Measurements from ENCODE around the gene MEF2C.

The MEF2C gene

DNA sequence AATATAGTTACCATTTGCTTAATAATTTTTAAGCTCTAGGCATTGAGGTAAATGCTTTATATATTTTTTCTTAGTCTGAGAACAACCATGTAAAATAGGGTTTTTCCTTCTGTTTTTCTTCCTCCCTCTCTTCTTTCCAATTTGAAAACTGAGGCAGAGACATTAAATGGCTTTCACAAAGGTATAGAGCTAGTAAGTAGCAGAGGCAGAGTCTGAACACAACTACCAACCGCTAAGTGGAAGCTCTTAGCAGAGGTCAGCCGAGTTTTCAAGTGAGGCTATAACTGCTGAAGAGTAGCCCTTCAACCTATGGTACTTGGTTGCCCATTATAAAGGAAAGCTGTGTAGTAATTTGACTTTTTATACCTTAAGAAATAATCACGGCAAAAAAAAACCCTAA is 187.1 kb downstream of the MEF2C start:
- H3K27me3 Mint-ChIP-seq (ENCODE audit: low read depth): peaks cover 98% of the 10 kb centered on the region
- no peak overlapping the region for H3K4me3 Mint-ChIP-seq
- peaks cover 3% of the 10 kb centered on the region for H3K9me3 Mint-ChIP-seq
- H3K36me3 Mint-ChIP-seq (ENCODE audit: low read depth): no peaks in the 10 kb centered on the region
- TF ChIP-seq, protein P1, sequence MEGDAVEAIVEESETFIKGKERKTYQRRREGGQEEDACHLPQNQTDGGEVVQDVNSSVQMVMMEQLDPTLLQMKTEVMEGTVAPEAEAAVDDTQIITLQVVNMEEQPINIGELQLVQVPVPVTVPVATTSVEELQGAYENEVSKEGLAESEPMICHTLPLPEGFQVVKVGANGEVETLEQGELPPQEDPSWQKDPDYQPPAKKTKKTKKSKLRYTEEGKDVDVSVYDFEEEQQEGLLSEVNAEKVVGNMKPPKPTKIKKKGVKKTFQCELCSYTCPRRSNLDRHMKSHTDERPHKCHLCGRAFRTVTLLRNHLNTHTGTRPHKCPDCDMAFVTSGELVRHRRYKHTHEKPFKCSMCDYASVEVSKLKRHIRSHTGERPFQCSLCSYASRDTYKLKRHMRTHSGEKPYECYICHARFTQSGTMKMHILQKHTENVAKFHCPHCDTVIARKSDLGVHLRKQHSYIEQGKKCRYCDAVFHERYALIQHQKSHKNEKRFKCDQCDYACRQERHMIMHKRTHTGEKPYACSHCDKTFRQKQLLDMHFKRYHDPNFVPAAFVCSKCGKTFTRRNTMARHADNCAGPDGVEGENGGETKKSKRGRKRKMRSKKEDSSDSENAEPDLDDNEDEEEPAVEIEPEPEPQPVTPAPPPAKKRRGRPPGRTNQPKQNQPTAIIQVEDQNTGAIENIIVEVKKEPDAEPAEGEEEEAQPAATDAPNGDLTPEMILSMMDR (IDR thresholded peaks at IDR 0.05; ENCODE audit: unreplicated experiment in 3 of 3): no peak
- peaks cover 15% of the 10 kb centered on the region for H3K4me1 Mint-ChIP-seq
- no peak overlapping the region for H3K27ac Mint-ChIP-seq

DNA sequence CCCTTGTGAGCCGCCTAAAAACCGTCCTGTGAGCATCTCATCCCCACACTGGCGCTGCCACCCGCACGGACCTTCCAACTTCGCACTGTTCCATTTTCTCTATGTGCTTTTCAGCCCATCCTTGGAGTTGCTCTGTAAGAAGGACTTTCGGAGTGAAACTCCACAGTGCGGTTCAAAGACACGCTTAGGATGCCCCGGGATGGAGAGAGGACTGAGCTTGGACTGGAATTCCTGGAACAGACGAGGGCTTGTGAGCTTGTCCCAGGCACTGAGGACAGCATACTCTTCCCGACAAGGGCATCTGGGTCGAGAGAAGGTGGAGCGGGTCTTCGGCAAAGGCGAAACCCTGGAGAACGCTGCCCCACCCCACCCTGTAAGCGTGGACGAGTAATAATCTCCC is 187.8 kb downstream of the MEF2C start:
- TF ChIP-seq, protein P1 (IDR thresholded peaks at IDR 0.05; ENCODE audit: unreplicated experiment in 3 of 3): no peak
- Mint-ChIP-seq H3K27me3 (ENCODE audit: low read depth) (peaks cover 100% of the 10 kb centered on the region), H3K27ac (no peak overlapping the region), H3K4me3 (no peak overlapping the region), H3K4me1 (peaks cover 21% of the 10 kb centered on the region), H3K9me3 (peaks cover 3% of the 10 kb centered on the region), H3K36me3 (ENCODE audit: low read depth) (no peaks in the 10 kb centered on the region)

- Mint-ChIP-seq H3K4me1 (peaks cover 25% of the 10 kb centered on the region), H3K36me3 (ENCODE audit: low read depth) (no peaks in the 10 kb centered on the region), H3K4me3 (peak overlapping the region in 1 of 3 experiments; percentile 9), H3K27me3 (ENCODE audit: low read depth) (peaks cover 100% of the 10 kb centered on the region), H3K9me3 (peaks cover 3% of the 10 kb centered on the region), H3K27ac (no peak overlapping the region)
- TF ChIP-seq, protein P1 (IDR thresholded peaks at IDR 0.05; ENCODE audit: unreplicated experiment in 3 of 3): no peak
These were observed 188.8 kb downstream of the MEF2C start for GRCh38 chr5:88694023-88694679.

- H3K27ac Mint-ChIP-seq: no peak overlapping the region
These were observed 189.7 kb downstream of the MEF2C start for GRCh38 chr5:88693071-88693932.

DNA sequence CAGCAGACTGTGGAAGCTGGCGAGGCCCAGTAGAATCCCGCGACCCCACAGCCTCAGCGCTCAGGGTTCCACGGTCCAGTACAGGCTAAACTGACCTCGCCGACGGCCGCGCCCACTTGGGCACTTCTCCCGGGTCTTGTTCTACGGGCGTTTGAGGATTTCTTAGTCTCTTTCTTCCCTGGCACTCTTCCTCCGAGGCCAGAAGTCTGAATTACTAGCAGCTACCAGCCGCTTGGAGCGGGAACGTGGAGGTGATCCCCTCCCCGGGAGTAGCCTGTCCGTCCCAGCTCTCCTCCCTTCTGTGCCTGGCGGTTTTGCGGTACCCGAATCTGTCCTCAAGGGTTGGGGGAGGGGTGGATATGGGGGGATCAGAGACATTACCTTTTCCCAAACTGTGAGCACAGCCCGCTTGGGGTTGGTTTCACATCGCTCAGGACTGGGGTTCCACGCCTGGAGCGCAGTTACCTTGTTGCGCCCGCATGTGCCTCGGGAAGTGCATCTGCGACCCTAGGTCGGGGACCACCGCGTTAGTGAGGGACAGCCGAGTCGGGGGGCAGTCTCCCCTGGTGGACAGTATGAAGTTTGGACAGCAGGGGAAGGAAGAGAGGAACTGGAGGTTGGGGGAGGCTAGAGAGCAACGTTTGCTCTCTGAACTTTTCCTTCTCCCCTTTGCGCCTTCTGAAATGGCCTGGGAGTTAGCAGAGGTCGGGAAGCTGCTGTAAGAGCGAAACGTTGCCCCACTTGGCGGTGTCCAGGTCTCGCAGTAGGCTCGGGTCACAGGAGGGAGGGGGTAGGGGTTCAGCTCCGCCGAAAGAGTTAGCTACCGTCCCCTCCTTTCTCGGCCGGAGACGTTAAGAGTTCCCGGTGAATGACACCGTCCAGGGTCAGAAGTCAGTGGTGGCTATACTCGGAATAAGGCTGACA is 190.8 kb downstream of the MEF2C start:
- Mint-ChIP-seq H3K27ac (no peak overlapping the region), H3K4me3 (peak overlapping the region in 2 of 3 experiments; percentile 7 to 11), H3K27me3 (ENCODE audit: low read depth) (peaks cover 100% of the 10 kb centered on the region), H3K9me3 (peaks cover 3% of the 10 kb centered on the region), H3K36me3 (ENCODE audit: low read depth) (no peaks in the 10 kb centered on the region), H3K4me1 (peaks cover 25% of the 10 kb centered on the region)
- TF ChIP-seq, protein P1 (IDR thresholded peaks at IDR 0.05; ENCODE audit: unreplicated experiment in 3 of 3): no peak

More at GRCh38 chr5:88693071-88693932, 189.7 kb downstream of the MEF2C start:
- TF ChIP-seq, protein P1 (IDR thresholded peaks at IDR 0.05; ENCODE audit: unreplicated experiment in 3 of 3): no peak
- Mint-ChIP-seq H3K36me3 (ENCODE audit: low read depth) (no peaks in the 10 kb centered on the region), H3K27me3 (ENCODE audit: low read depth) (peaks cover 100% of the 10 kb centered on the region), H3K4me1 (peaks cover 25% of the 10 kb centered on the region), H3K9me3 (peaks cover 3% of the 10 kb centered on the region), H3K4me3 (peak overlapping the region in 1 of 3 experiments; percentile 34)

Measured in nephron (organoid).